ENCODE measurements around the gene NT5C3A.
"Not testable (repeated sequence)": the region's sequence is repeated elsewhere in the genome, so short reads cannot be mapped to it uniquely, and the experiment has no call there.

The NT5C3A gene

GRCh38 chr7:32971967-32972366, 90.6 kb downstream of the NT5C3A start:
- DNase-seq: not testable (repeated sequence)

- DNase-seq: not testable (repeated sequence)
These were observed 95.4 kb downstream of the NT5C3A start for GRCh38 chr7:32967268-32967582.

- not testable (repeated sequence) for DNase-seq
These were observed 95.9 kb downstream of the NT5C3A start for GRCh38 chr7:32966489-32967267.

GRCh38 chr7:32964461-32965159, 98.0 kb downstream of the NT5C3A start:
- DNase-seq: not testable (repeated sequence)
